HepG2 (cell line): Measurements from ENCODE around the gene POLR1G. TPM values are rescaled to one million over a fixed set of nuclear protein-coding genes. Genes with fewer than 3 reads are reported as not detected.

ENCODE experiments used
- ATAC-seq: fragments of 200-7000 bp; cut with Tn5 transposase; 3 replicates; pipeline ENCODE4 v1.9.1; 2020; ENCODE audit warnings: mild to moderate bottlenecking, moderate library complexity
- BruUV-seq: library from RNA; stranded (reverse); fragments of 400-500 nt; replicated peaks from 2 replicates; lab custom pipeline; 2021; lab: Mats Ljungman, UMichigan
- CTCF ChIA-PET: fragments of 300-600 bp; formaldehyde crosslinking; extraction: SDS; loops from one replicate; lab custom pipeline; 2021; ENCODE audit warnings: low total read pairs, inconsistent platforms, low intra/inter-chr PET ratio; lab: Yijun Ruan, JAX
- POLR2A ChIA-PET: fragments of 350-600 bp; sonication (Branson Sonifier 250); formaldehyde crosslinking; loops from one replicate; lab custom pipeline; 2020; ENCODE audit warnings: antibody characterized with exemption, inconsistent platforms; lab: Yijun Ruan, JAX
- DNase-seq: peaks from one replicate; pipeline ENCODE4 v3.0.0-alpha.2; 2015; ENCODE audit warnings: low spot score
- FAIRE-seq: peaks from 3 replicates; lab custom pipeline; 2011; peaks lifted over from hg19 to GRCh38; lab: Jason Lieb, UNC
- H2AFZ ChIP-seq: one replicate; pipeline ENCODE4 v1.6.1; 2011; ENCODE audit warnings: low read length, inconsistent platforms
- H3K27ac ChIP-seq: fragments of 300-600 bp; 3 replicates; pipeline ENCODE4 v1.8.0; 2011; ENCODE audit warnings: mixed run types, mild to moderate bottlenecking, mixed read lengths, low read length, inconsistent platforms; ENCODE audit not compliant: insufficient read depth; ENCODE audit errors: extremely low read length
- H3K27me3 ChIP-seq, 2 experiments: fragments of 200-600 bp in 1 of 2; 2 replicates in 1 of 2; 3 replicates in 1 of 2; pipeline versions ENCODE4 v1.6.0 to v1.8.0; 2011; ENCODE audit warnings: low read length in 2 of 2, mild to moderate bottlenecking in 2 of 2, moderate library complexity in 2 of 2, inconsistent platforms in 1 of 2; ENCODE audit not compliant: insufficient read depth in 2 of 2, control insufficient read depth in 1 of 2
- H3K36me3 ChIP-seq, 2 experiments: fragments of 200-600 bp in 1 of 2; replicated peaks in 1 of 2; 2 replicates in 1 of 2; 3 replicates in 1 of 2; pipeline versions ENCODE4 v1.5.1 to v1.8.0; 2011; ENCODE audit warnings: low read length in 2 of 2, inconsistent platforms in 1 of 2; ENCODE audit not compliant: insufficient read depth in 2 of 2, control insufficient read depth in 1 of 2
- H3K4me1 ChIP-seq: 2 replicates; pipeline ENCODE4 v1.5.1; 2012; ENCODE audit warnings: low read length, inconsistent platforms; ENCODE audit not compliant: insufficient read depth
- H3K4me2 ChIP-seq: 2 replicates; pipeline ENCODE4 v1.6.0; 2011; ENCODE audit warnings: low read depth, low read length, inconsistent platforms
- H3K4me3 ChIP-seq, 3 experiments: fragments of 200-600 bp in 1 of 3; sonication (generic), shearing (Covaris generic) in 1 of 3; replicated peaks in 1 of 3; 2 replicates each; pipeline ENCODE4 v1.5.1; 2011 to 2016; ENCODE audit warnings: low read length in 3 of 3, inconsistent platforms in 2 of 3, low read depth in 2 of 3, mild to moderate bottlenecking in 2 of 3, control low read depth in 1 of 3, mixed read lengths in 1 of 3; ENCODE audit not compliant: insufficient read depth in 1 of 3
- H3K79me2 ChIP-seq: one replicate; pipeline ENCODE4 v1.6.1; 2011; ENCODE audit warnings: low read length, inconsistent platforms; ENCODE audit not compliant: insufficient read depth
- H3K9ac ChIP-seq: 2 replicates; pipeline ENCODE4 v1.6.0; 2011; ENCODE audit warnings: mild to moderate bottlenecking, low read depth, low read length, inconsistent platforms; ENCODE audit not compliant: insufficient read depth
- H3K9me3 ChIP-seq: 2 replicates; pipeline ENCODE4 v1.5.1; 2012; ENCODE audit warnings: mild to moderate bottlenecking, low read length
- H4K20me1 ChIP-seq: 2 replicates; pipeline ENCODE4 v1.6.0; 2011; ENCODE audit warnings: inconsistent platforms, mild to moderate bottlenecking, low read length, moderate library complexity; ENCODE audit not compliant: insufficient read depth
- ADNP ChIP-seq: sonication (generic); formaldehyde crosslinking; IDR thresholded peaks from 2 replicates; pipeline ENCODE4 v1.4.0; 2020; ENCODE audit warnings: missing genetic modification reagents
- CCDC6 ChIP-seq: sonication (generic); formaldehyde crosslinking; IDR thresholded peaks from 2 replicates; pipeline ENCODE4 v1.8.1; 2022; ENCODE audit warnings: mild to moderate bottlenecking, missing genetic modification reagents, moderate library complexity
- HNRNPUL1 ChIP-seq: fragments of 200-400 bp; formaldehyde crosslinking; IDR thresholded peaks from 2 replicates; pipeline ENCODE4 v1.6.1; 2017; ENCODE audit warnings: low read depth, mild to moderate bottlenecking, low read length, moderate library complexity
- IRF9 ChIP-seq: sonication (generic); formaldehyde crosslinking; IDR thresholded peaks from 2 replicates; pipeline ENCODE4 v1.8.0; 2022; ENCODE audit warnings: missing genetic modification reagents, mild to moderate bottlenecking, borderline replicate concordance
- KDM1A ChIP-seq: IDR thresholded peaks from 2 replicates; pipeline ENCODE4 v1.6.1; 2016; ENCODE audit warnings: missing compliant biosample characterization
- KLF9 ChIP-seq: IDR thresholded peaks from 2 replicates; pipeline ENCODE4 v1.6.1; 2016; ENCODE audit warnings: low read depth
- MTA1 ChIP-seq: sonication (generic); formaldehyde crosslinking; IDR thresholded peaks from 2 replicates; pipeline ENCODE4 v1.4.0; 2020; ENCODE audit warnings: missing genetic modification reagents, mild to moderate bottlenecking, borderline replicate concordance
- MTF1 ChIP-seq: sonication (generic); formaldehyde crosslinking; IDR thresholded peaks from 2 replicates; pipeline ENCODE4 v1.5.0; 2020; ENCODE audit warnings: missing genetic modification reagents
- POLR2AphosphoS5 ChIP-seq: IDR thresholded peaks from 2 replicates; pipeline ENCODE4 v1.6.1; 2012; ENCODE audit warnings: low read depth, low read length
- RAD21 ChIP-seq: fragments of 450-650 bp; formaldehyde crosslinking; IDR thresholded peaks from 2 replicates; pipeline ENCODE4 v1.5.0; 2020; ENCODE audit warnings: mild to moderate bottlenecking
- SRSF1 ChIP-seq: fragments of 200-400 bp; formaldehyde crosslinking; optimal IDR thresholded peaks from 2 replicates; pipeline ENCODE3; 2017; ENCODE audit warnings: mild to moderate bottlenecking, low read depth, low read length, moderate library complexity
- SRY ChIP-seq: sonication (generic); formaldehyde crosslinking; IDR thresholded peaks from 2 replicates; pipeline ENCODE4 v1.8.0; 2022; ENCODE audit warnings: mild to moderate bottlenecking, missing genetic modification reagents
- TBX3 ChIP-seq: fragments of 450-650 bp; IDR thresholded peaks from 2 replicates; pipeline ENCODE4 v1.6.1; 2017; ENCODE audit warnings: antibody characterized with exemption, mild to moderate bottlenecking, inconsistent platforms, borderline replicate concordance
- ZBTB42 ChIP-seq: sonication (generic); formaldehyde crosslinking; IDR thresholded peaks from 2 replicates; pipeline ENCODE4 v1.5.0; 2020; ENCODE audit warnings: mild to moderate bottlenecking, missing genetic modification reagents
- ZNF124 ChIP-seq: sonication (generic); formaldehyde crosslinking; IDR thresholded peaks from 2 replicates; pipeline ENCODE4 v1.4.0; 2020; ENCODE audit warnings: missing genetic modification reagents
- ZNF292 ChIP-seq: sonication (generic); formaldehyde crosslinking; IDR thresholded peaks from 2 replicates; pipeline ENCODE4 v1.8.1; 2022; ENCODE audit warnings: mild to moderate bottlenecking, low read depth, missing genetic modification reagents, borderline replicate concordance
- ZNF496 ChIP-seq: sonication (generic); formaldehyde crosslinking; IDR thresholded peaks from 2 replicates; pipeline ENCODE4 v1.8.1; 2023; ENCODE audit warnings: mild to moderate bottlenecking, moderate library complexity, missing genetic modification reagents; ENCODE audit not compliant: insufficient replicate concordance
- ZNF567 ChIP-seq: sonication (generic); formaldehyde crosslinking; IDR thresholded peaks from 2 replicates; pipeline ENCODE4 v1.8.1; 2023; ENCODE audit warnings: mild to moderate bottlenecking, missing genetic modification reagents, borderline replicate concordance
- ZNF747 ChIP-seq: sonication (generic); formaldehyde crosslinking; IDR thresholded peaks from 2 replicates; pipeline ENCODE4 v1.8.1; 2023; ENCODE audit warnings: missing genetic modification reagents, mild to moderate bottlenecking, borderline replicate concordance
- WGBS: methylation state at CpG from one replicate; pipeline ENCODE4 v1.1.6; 2017; ENCODE audit warnings: low lambda C conversion rate; 5-methylcytosine and 5-hydroxymethylcytosine counted together
- in situ Hi-C: cut with HindIII; loops from 2 replicates; pipeline ENCODE4 v1.10.0; 2017; ENCODE audit warnings: low pct_unique_long_range_greater_than_20kb; ENCODE audit not compliant: extremely low pct_ligation_motif_present
- intact Hi-C: fragments of 100-400 bp; cut with micrococcal nuclease; formaldehyde crosslinking; loops from one replicate; pipeline ENCODE4 v1.10.0; 2022; ENCODE audit not compliant: unreplicated experiment
- polyA plus RNA-seq, 8 experiments: library from polyadenylated mRNA; depleted of rRNA in 3 of 8; stranded (reverse) in 7 of 8; unstranded in 1 of 8; fragments of >200 nt; fragmentation: Illumina TruSeq in 4 of 8; extraction: Trizol in 4 of 8; gene quantifications; 2 replicates each; pipeline versions ENCODE4 v1.2.1 to v1.2.3, GENCODE V29; 2011 to 2016; ENCODE audit warnings: low read depth in 4 of 8, missing spikeins in 1 of 8, mixed read lengths in 1 of 8; ENCODE audit not compliant: insufficient read depth in 1 of 8
- total RNA-seq, 5 experiments: library from RNA; depleted of rRNA; stranded (reverse); fragments of >200 nt; fragmentation: Illumina TruSeq; extraction: Trizol; gene quantifications; 2 replicates each; pipeline ENCODE4 v1.2.3, GENCODE V29; 2016; ENCODE audit warnings: low read depth in 1 of 5
- TF ChIP-seq, protein P1 (sequence below): sonication (generic); formaldehyde crosslinking; IDR thresholded peaks from 2 replicates; pipeline ENCODE4 v1.5.0; 2020; ENCODE audit warnings: mild to moderate bottlenecking, missing genetic modification reagents
- TF ChIP-seq, protein P2 (sequence below): IDR thresholded peaks from 2 replicates; pipeline ENCODE4 v1.6.1; 2012; ENCODE audit warnings: inconsistent platforms

POLR1G gene
- total and polyA plus RNA-seq, 2 of the 13 experiments (the other 11 are each of a cell fraction or from before 2014, with no cell fraction given), result 3.5 to 20.8 TPM

DNA sequence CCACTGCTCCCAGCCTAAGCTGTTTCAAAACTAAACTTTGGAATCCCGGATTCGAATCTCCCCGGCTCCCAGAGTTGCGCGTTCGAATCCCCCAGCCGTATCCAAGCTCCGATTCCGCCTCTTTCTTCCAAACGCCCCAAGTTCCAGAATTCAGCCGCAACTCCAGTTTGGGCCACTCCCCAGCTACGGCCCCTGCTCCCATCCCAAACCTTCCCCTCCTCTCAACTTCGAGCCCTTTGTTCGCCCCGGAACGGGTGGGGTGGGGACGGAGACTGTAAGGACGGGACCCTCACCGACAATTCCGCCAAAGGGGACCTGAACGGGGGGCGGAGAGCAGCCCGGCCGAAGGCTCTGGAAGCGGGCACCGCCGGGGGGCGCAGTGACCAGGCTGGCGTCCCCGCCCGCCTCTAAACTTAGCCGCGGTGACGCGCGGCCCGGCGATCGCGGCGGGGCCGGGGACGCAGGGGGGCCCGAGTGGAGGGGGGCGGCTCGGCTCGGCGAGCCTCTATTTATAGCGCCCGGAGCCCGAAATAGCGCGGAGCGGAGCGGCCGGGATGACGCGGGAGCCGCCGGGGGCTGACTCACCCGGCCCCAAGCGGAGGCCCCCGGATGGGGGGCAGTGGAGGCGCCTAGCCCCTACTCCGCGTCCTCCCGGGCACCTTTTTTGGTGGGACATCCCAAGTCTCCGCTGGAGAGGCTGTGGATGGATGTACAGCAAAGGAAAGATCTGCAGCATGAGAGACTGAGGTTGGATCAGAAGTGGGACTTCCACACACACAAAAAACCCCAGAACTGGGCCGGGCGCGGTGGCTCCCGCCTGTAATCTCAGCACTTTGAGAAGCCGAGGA, 22.2 kb downstream of the POLR1G start:
- peak overlapping the region; percentile 56 to 79 (median 68); a peak in 5 of 6 replicates for H3K4me3 ChIP-seq
- H3K27me3 ChIP-seq, result no peaks in the 10 kb centered on the region
- ATAC-seq (no peak), FAIRE-seq (no peak), DNase-seq (no peak)
- in situ Hi-C loops (loop anchor here (10.0 kb wide), 1 partner anchor 46 kb away; no protein-coding TSS in a partner anchor), intact Hi-C loops (loop anchor here (1.0 kb wide), 1 partner anchor 24 kb away; no protein-coding TSS in a partner anchor)
- BruUV-seq, result no TSS peak
- no peak overlapping the region for H3K27ac ChIP-seq
- no peaks in the 10 kb centered on the region for H3K9me3 ChIP-seq
- peak overlapping the region; percentile 89 for H3K4me2 ChIP-seq
- no peaks in the 10 kb centered on the region for H3K79me2 ChIP-seq
- H3K4me1 ChIP-seq, result peaks cover 45% of the 10 kb centered on the region
- H4K20me1 ChIP-seq, result no peaks in the 10 kb centered on the region
- peak overlapping the region; percentile 41; the same call in 1 of the 2 replicates for H3K9ac ChIP-seq
- POLR2A ChIA-PET, result interaction anchor here (0.9 to 1.3 kb wide), 2 partner anchors 11 to 57 kb away, joined by 3 to 4 read pairs; no protein-coding TSS in a partner anchor
- CTCF ChIA-PET, result interaction anchor here (1.7 to 3.3 kb wide), 3 partner anchors 11 to 57 kb away, joined by 7 to 50 read pairs (median 12); no protein-coding TSS in a partner anchor
- H2AFZ ChIP-seq, result no peak overlapping the region
- no peaks in the 10 kb centered on the region for H3K36me3 ChIP-seq
- 4% methylated on average over 40 of the region's 73 CpGs for WGBS
- TF ChIP-seq ZNF292 (CRISPR knock-in tag) (no peak), KDM1A (CRISPR knock-in tag) (peak; percentile 64; the same call in 1 of the 2 replicates), MTA1 (CRISPR knock-in tag) (no peak), SRSF1 (peak; percentile 24), POLR2AphosphoS5 (no peak), ZNF124 (no peak), ZNF496 (CRISPR knock-in tag) (no peak), IRF9 (CRISPR knock-in tag) (0 out of 2 replicates have a peak, but pooled peaks have one; percentile 23), ADNP (CRISPR knock-in tag) (peak; percentile 91), SRY (CRISPR knock-in tag) (no peak), ZNF567 (CRISPR knock-in tag) (no peak), CCDC6 (no peak), HNRNPUL1 (no peak), ZNF747 (CRISPR knock-in tag) (no peak), ZBTB42 (CRISPR knock-in tag) (no peak), TBX3 (no peak), RAD21 (CRISPR knock-in tag) (peak; percentile 40; the same call in 1 of the 2 replicates), KLF9 (no peak), MTF1 (CRISPR knock-in tag) (no peak)
- TF ChIP-seq, protein P1, sequence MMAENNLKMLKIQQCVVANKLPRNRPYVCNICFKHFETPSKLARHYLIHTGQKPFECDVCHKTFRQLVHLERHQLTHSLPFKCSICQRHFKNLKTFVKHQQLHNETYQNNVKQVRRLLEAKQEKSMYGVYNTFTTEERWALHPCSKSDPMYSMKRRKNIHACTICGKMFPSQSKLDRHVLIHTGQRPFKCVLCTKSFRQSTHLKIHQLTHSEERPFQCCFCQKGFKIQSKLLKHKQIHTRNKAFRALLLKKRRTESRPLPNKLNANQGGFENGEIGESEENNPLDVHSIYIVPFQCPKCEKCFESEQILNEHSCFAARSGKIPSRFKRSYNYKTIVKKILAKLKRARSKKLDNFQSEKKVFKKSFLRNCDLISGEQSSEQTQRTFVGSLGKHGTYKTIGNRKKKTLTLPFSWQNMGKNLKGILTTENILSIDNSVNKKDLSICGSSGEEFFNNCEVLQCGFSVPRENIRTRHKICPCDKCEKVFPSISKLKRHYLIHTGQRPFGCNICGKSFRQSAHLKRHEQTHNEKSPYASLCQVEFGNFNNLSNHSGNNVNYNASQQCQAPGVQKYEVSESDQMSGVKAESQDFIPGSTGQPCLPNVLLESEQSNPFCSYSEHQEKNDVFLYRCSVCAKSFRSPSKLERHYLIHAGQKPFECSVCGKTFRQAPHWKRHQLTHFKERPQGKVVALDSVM (CRISPR knock-in tag), result peak; percentile 46
- TF ChIP-seq, protein P2, sequence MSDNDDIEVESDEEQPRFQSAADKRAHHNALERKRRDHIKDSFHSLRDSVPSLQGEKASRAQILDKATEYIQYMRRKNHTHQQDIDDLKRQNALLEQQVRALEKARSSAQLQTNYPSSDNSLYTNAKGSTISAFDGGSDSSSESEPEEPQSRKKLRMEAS, result no peak
